Tibial nerve (tissue), 4 donors: ENCODE data around the gene EBF4. TPM values are rescaled to one million over a fixed set of nuclear protein-coding genes. Genes with fewer than 3 reads are reported as not detected.
"Not testable (repeated sequence)": the region's sequence is repeated elsewhere in the genome, so short reads cannot be mapped to it uniquely, and the experiment has no call there.

Source experiments
- DNase-seq, 2 donors: peaks; one replicate each; pipeline ENCODE4 v3.0.0-alpha.2; 2019; ENCODE audit warnings: low spot score in 2 of 2
- H3K27ac ChIP-seq, 4 donors: fragments of 200-600 bp; sonication (generic) in 3 of 4; one replicate each; pipeline ENCODE4 v1.5.1; 2017 to 2019; ENCODE audit warnings: mild to moderate bottlenecking in 1 of 4
- H3K27me3 ChIP-seq, 2 donors: fragments of 200-600 bp; sonication (generic) in 1 of 2; one replicate each; pipeline versions ENCODE4 v1.5.1 to v1.6.0; 2017 to 2019
- H3K36me3 ChIP-seq, 3 donors: fragments of 200-600 bp; sonication (generic); one replicate each; pipeline ENCODE4 v1.5.1; 2018 to 2019
- H3K4me1 ChIP-seq, 4 donors: fragments of 200-600 bp; sonication (generic) in 3 of 4; one replicate each; pipeline ENCODE4 v1.5.1; 2017 to 2019
- H3K4me3 ChIP-seq, 4 donors: fragments of 200-600 bp; sonication (generic) in 3 of 4; one replicate each; pipeline ENCODE4 v1.5.1; 2017 to 2019; ENCODE audit warnings: mild to moderate bottlenecking in 1 of 4, moderate library complexity in 1 of 4
- H3K9me3 ChIP-seq, 4 donors: fragments of 200-600 bp; sonication (generic) in 3 of 4; one replicate each; pipeline ENCODE4 v1.5.1; 2017 to 2019
- CTCF ChIP-seq, 5 experiments: fragments of 200-600 bp in 3 of 5; fragments of 450-650 bp in 2 of 5; sonication (generic) in 3 of 5; IDR thresholded peaks; one replicate each; pipeline ENCODE4 v1.5.1; 2016 to 2019; ENCODE audit warnings: antibody characterized with exemption in 5 of 5, mild to moderate bottlenecking in 3 of 5, moderate library complexity in 2 of 5
- EP300 ChIP-seq, 2 donors: sonication (generic); formaldehyde crosslinking; IDR thresholded peaks; one replicate each; pipeline ENCODE4 v1.6.1; 2017; ENCODE audit warnings: antibody characterized with exemption in 2 of 2, mild to moderate bottlenecking in 1 of 2
- POLR2A ChIP-seq, 2 donors: fragments of 450-650 bp; IDR thresholded peaks; one replicate each; pipeline ENCODE4 v1.6.1; 2017; ENCODE audit warnings: antibody characterized with exemption in 2 of 2, mild to moderate bottlenecking in 2 of 2, moderate library complexity in 2 of 2
- WGBS, 2 donors: methylation state at CpG; one replicate each; pipeline ENCODE4 v1.1.5; 2018; 5-methylcytosine and 5-hydroxymethylcytosine counted together
- total RNA-seq, 4 donors: library from RNA; depleted of rRNA; stranded (reverse); fragments of >200 nt; gene quantifications; one replicate each; pipeline ENCODE4 v1.1.0, GENCODE V29; 2016

Gene EBF4
- total RNA-seq, 4 donors from 2014 or later = 4.8 to 17.5 (median 10.4) TPM

GRCh38 chr20:2767768-2768631 is 75.4 kb downstream of the EBF4 start:
- H3K27ac ChIP-seq = no peak overlapping the region
- no peaks in the 10 kb centered on the region for H3K9me3 ChIP-seq
- no peak overlapping the region for H3K4me3 ChIP-seq
- no peak for DNase-seq
- H3K36me3 ChIP-seq = no peaks in the 10 kb centered on the region
- 40 to 50% methylated on average over 13 to 15 of the region's 15 CpGs for WGBS, 2 donors
- no peak for TF ChIP-seq POLR2A (IDR thresholded peaks at IDR 0.05)
- no peak for TF ChIP-seq CTCF (IDR thresholded peaks at IDR 0.05)
- no peak for TF ChIP-seq EP300 (IDR thresholded peaks at IDR 0.05)
- peaks cover 0 to 67% of the 10 kb centered on the region in 2 donors for H3K27me3 ChIP-seq
- peaks cover 0 to 6% (median 0%) of the 10 kb centered on the region in 4 donors for H3K4me1 ChIP-seq

GRCh38 chr20:2768632-2769015 is 76.0 kb downstream of the EBF4 start:
- no peaks in the 10 kb centered on the region for H3K9me3 ChIP-seq
- H3K4me3 ChIP-seq = no peak overlapping the region
- H3K4me1 ChIP-seq = peaks cover 0 to 6% (median 0%) of the 10 kb centered on the region in 4 donors
- no peak for DNase-seq
- WGBS, 2 donors = 78 to 88% methylated on average over 5 of the region's 5 CpGs
- no peak overlapping the region for H3K27ac ChIP-seq
- no peak for TF ChIP-seq POLR2A (IDR thresholded peaks at IDR 0.05)
- no peak for TF ChIP-seq EP300 (IDR thresholded peaks at IDR 0.05)
- H3K36me3 ChIP-seq = no peaks in the 10 kb centered on the region
- H3K27me3 ChIP-seq = peaks cover 0 to 61% of the 10 kb centered on the region in 2 donors

- not testable (repeated sequence) for H3K36me3 ChIP-seq, H3K27ac ChIP-seq, DNase-seq, H3K9me3 ChIP-seq, H3K4me1 ChIP-seq, H3K4me3 ChIP-seq
- WGBS, 2 donors = 86 to 90% methylated on average over 12 of the region's 12 CpGs
- peaks cover 0 to 50% of the 10 kb centered on the region in 2 donors for H3K27me3 ChIP-seq
Measured at GRCh38 chr20:2770091-2770490, 77.5 kb downstream of the EBF4 start.

- 40 to 50% methylated on average over 8 to 12 of the region's 12 CpGs for WGBS, 2 donors
- H3K4me1 ChIP-seq = peaks cover 0 to 6% (median 0%) of the 10 kb centered on the region in 4 donors
- TF ChIP-seq EP300 (IDR thresholded peaks at IDR 0.05) (no peak), POLR2A (IDR thresholded peaks at IDR 0.05) (no peak), CTCF (IDR thresholded peaks at IDR 0.05) (no peak)
- H3K27ac ChIP-seq = no peak overlapping the region
- peaks cover 0 to 40% of the 10 kb centered on the region in 2 donors for H3K27me3 ChIP-seq
- H3K36me3 ChIP-seq = no peaks in the 10 kb centered on the region
- no peak overlapping the region for H3K4me3 ChIP-seq
- peaks cover 0 to 20% (median 2%) of the 10 kb centered on the region in 4 donors for H3K9me3 ChIP-seq
- DNase-seq = no peak
Measured at GRCh38 chr20:2771631-2772080, 79.1 kb downstream of the EBF4 start.

GRCh38 chr20:2773812-2774211 is 81.2 kb downstream of the EBF4 start:
- H3K27me3 ChIP-seq = peaks cover 0 to 20% of the 10 kb centered on the region in 2 donors
- TF ChIP-seq CTCF (IDR thresholded peaks at IDR 0.05) = no peak
- H3K9me3 ChIP-seq = peaks cover 0 to 20% (median 2%) of the 10 kb centered on the region in 4 donors
- no peaks in the 10 kb centered on the region for H3K36me3 ChIP-seq
- no peak for DNase-seq
- 73 to 90% methylated on average over 9 of the region's 9 CpGs for WGBS, 2 donors
- H3K4me3 ChIP-seq = no peak overlapping the region
- no peak overlapping the region for H3K27ac ChIP-seq
- no peaks in the 10 kb centered on the region for H3K4me1 ChIP-seq

- H3K4me3 ChIP-seq = no peak overlapping the region
Measured at GRCh38 chr20:2775139-2775538, 82.6 kb downstream of the EBF4 start.

More at GRCh38 chr20:2775139-2775538, 82.6 kb downstream of the EBF4 start:
- DNase-seq = no peak
- Histone ChIP-seq H3K27ac (no peak overlapping the region), H3K27me3 (peaks cover 0 to 9% of the 10 kb centered on the region in 2 donors), H3K36me3 (no peaks in the 10 kb centered on the region), H3K9me3 (peaks cover 0 to 20% (median 2%) of the 10 kb centered on the region in 4 donors), H3K4me1 (no peaks in the 10 kb centered on the region)
- 79% methylated on average over 3 of the region's 3 CpGs for WGBS, 2 donors
- TF ChIP-seq POLR2A (IDR thresholded peaks at IDR 0.05) (no peak), EP300 (IDR thresholded peaks at IDR 0.05) (no peak), CTCF (IDR thresholded peaks at IDR 0.05) (no peak)
